Tibial artery (tissue), 4 donors: Measurements from ENCODE around the gene RTRAF.

Experiments
- DNase-seq, 2 donors: peaks; one replicate each; pipeline ENCODE4 v3.0.0-alpha.2; 2019
- H3K27ac ChIP-seq, 2 donors: fragments of 200-600 bp; sonication (generic) in 1 of 2; 1 replicate in 1 of 2; 2 replicates in 1 of 2; pipeline ENCODE4 v1.5.1; 2018 to 2019; ENCODE audit warnings: mild to moderate bottlenecking in 1 of 2
- H3K27me3 ChIP-seq, 2 donors: fragments of 200-600 bp; sonication (generic) in 1 of 2; one replicate each; pipeline versions ENCODE4 v1.5.1 to v1.6.0; 2016 to 2019
- H3K36me3 ChIP-seq, 3 donors: fragments of 200-600 bp; sonication (generic) in 2 of 3; one replicate each; pipeline ENCODE4 v1.5.1; 2016 to 2019; ENCODE audit warnings: mild to moderate bottlenecking in 2 of 3
- H3K4me1 ChIP-seq, 4 donors: fragments of 200-600 bp; sonication (generic) in 2 of 4; 1 replicate in 3 of 4; 2 replicates in 1 of 4; pipeline ENCODE4 v1.5.1; 2016 to 2019
- H3K4me3 ChIP-seq, 2 donors: fragments of 200-600 bp; sonication (generic) in 1 of 2; 1 replicate in 1 of 2; 2 replicates in 1 of 2; pipeline ENCODE4 v1.5.1; 2018 to 2019; ENCODE audit warnings: mild to moderate bottlenecking in 2 of 2
- H3K9me3 ChIP-seq, 3 donors: fragments of 200-600 bp; sonication (generic) in 1 of 3; one replicate each; pipeline ENCODE4 v1.5.1; 2016 to 2019
- CTCF ChIP-seq, 2 experiments: fragments of 200-600 bp in 1 of 2; fragments of 450-650 bp in 1 of 2; IDR thresholded peaks; one replicate each; pipeline ENCODE4 v1.5.1; 2017 to 2019; ENCODE audit warnings: antibody characterized with exemption in 2 of 2, mild to moderate bottlenecking in 1 of 2, moderate library complexity in 1 of 2
- intact Hi-C: fragments of 100-400 bp; cut with DNase I; formaldehyde crosslinking; loops from one replicate; pipeline ENCODE4 v1.15.0; 2023; ENCODE audit warnings: low total_unique reads

Gene RTRAF

GRCh38 chr14:51989293-51990234 lies at the start of gene RTRAF:
TSS of gene RTRAF (plus strand) at chr14:51989546. CDS start at chr14:51989640, 94 bp downstream.
- peak; percentile 87 to 95 for DNase-seq
- no peak for TF ChIP-seq CTCF (IDR thresholded peaks at IDR 0.05)
- Histone ChIP-seq H3K9me3 (no peaks in the 10 kb centered on the region), H3K4me1 (peaks cover 0 to 23% (median 19%) of the 10 kb centered on the region in 4 donors), H3K27ac (peak within 1 kb of the TSS; percentile 89 to 90), H3K27me3 (no peaks in the 10 kb centered on the region), H3K36me3 (peaks cover 15 to 31% (median 20%) of the 10 kb centered on the region in 3 donors), H3K4me3 (peak within 1 kb of the TSS; percentile 88 to 95)
- intact Hi-C loops: no loop called here

GRCh38 chr14:51939755-51940301 lies 49.5 kb upstream of the RTRAF start:
- Histone ChIP-seq H3K27me3 (no peaks in the 10 kb centered on the region), H3K4me3 (no peak overlapping the region), H3K4me1 (no peaks in the 10 kb centered on the region), H3K9me3 (peaks cover 0 to under 1% (median 0%) of the 10 kb centered on the region in 3 donors), H3K27ac (no peak overlapping the region), H3K36me3 (no peaks in the 10 kb centered on the region)
- TF ChIP-seq CTCF (IDR thresholded peaks at IDR 0.05): no peak
- intact Hi-C loops: no loop called here
- no peak for DNase-seq

GRCh38 chr14:51942971-51943370 lies 46.4 kb upstream of the RTRAF start:
- H3K4me1 ChIP-seq: no peaks in the 10 kb centered on the region
- intact Hi-C loops: no loop called here

GRCh38 chr14:51950007-51950406 lies 39.3 kb upstream of the RTRAF start:
- no peak overlapping the region for H3K4me3 ChIP-seq
- intact Hi-C loops: no loop called here
- H3K4me1 ChIP-seq: no peaks in the 10 kb centered on the region
- H3K27me3 ChIP-seq: no peaks in the 10 kb centered on the region
- no peak for TF ChIP-seq CTCF (IDR thresholded peaks at IDR 0.05)
- peaks cover 0 to 9% (median 0%) of the 10 kb centered on the region in 3 donors for H3K9me3 ChIP-seq
- H3K36me3 ChIP-seq: no peaks in the 10 kb centered on the region
- DNase-seq: no peak
- no peak overlapping the region for H3K27ac ChIP-seq

More at GRCh38 chr14:51942971-51943370, 46.4 kb upstream of the RTRAF start:
- Histone ChIP-seq H3K27me3 (no peaks in the 10 kb centered on the region), H3K36me3 (no peaks in the 10 kb centered on the region), H3K4me3 (no peak overlapping the region), H3K9me3 (peaks cover 0 to 6% (median 0%) of the 10 kb centered on the region in 3 donors), H3K27ac (no peak overlapping the region)
- DNase-seq: no peak
- no peak for TF ChIP-seq CTCF (IDR thresholded peaks at IDR 0.05)

GRCh38 chr14:51951656-51952055 lies 37.7 kb upstream of the RTRAF start:
- Histone ChIP-seq H3K27me3 (no peaks in the 10 kb centered on the region), H3K4me3 (no peak overlapping the region), H3K36me3 (no peaks in the 10 kb centered on the region), H3K4me1 (no peaks in the 10 kb centered on the region), H3K9me3 (peaks cover 0 to 4% (median 0%) of the 10 kb centered on the region in 3 donors), H3K27ac (no peak overlapping the region)
- intact Hi-C loops: no loop called here
- no peak for TF ChIP-seq CTCF (IDR thresholded peaks at IDR 0.05)
- no peak for DNase-seq
